GM08714 (cell line): ENCODE results near the gene PIK3CA.

Experiments
- H3K4me3 ChIP-seq: fragments of 200-500 bp; sonication (Bioruptor generic); 2 replicates; pipeline ENCODE4 v1.5.1; 2014; ENCODE audit warnings: mild to moderate bottlenecking, low read length, inconsistent platforms
- ZNF274 ChIP-seq: IDR thresholded peaks from 2 replicates; pipeline ENCODE4 v1.6.1; 2012; ENCODE audit warnings: mild to moderate bottlenecking, low read depth, low read length

Gene PIK3CA

DNA sequence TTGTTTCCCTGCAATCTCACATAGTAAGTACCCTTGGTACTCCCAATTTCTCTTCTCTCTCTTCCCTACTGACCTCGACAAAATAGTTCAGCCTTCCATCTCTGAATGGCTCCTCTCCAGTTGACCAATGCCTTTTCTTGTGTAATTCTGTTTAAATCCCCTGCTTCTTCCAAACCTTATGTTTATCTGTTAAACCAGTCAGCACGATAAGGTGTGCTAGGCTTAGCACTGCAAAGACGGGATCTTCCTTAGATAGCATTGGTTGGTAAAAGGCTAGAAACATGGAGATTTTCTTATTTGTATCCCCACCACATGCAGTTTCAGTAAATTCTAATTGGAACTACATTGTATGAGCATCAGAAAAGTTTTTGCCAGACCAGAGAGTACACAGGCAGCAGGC is 128.6 kb downstream of the PIK3CA start:
- no peak for TF ChIP-seq ZNF274
- no peak overlapping the region for H3K4me3 ChIP-seq

DNA sequence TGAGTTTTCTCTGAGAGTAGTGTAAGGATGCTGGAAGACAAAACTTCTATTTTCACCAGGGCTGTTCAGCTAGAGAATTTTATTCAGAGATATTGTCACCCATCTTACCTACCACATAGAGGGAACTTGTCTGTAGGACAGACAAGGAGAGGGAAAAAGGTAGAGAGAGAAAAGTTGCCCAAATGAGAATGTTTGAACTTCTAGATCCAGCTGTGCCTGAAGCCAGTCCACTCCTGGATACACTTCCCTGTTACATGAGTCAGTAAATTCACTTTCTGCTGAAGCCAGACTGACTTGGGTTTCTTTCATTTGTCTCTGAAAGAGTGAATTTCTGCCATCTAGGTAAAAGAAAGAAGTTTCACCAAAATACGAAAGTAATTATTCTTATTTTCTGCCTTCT is 130.0 kb downstream of the PIK3CA start:
- H3K4me3 ChIP-seq: no peak overlapping the region
- TF ChIP-seq ZNF274: no peak

DNA sequence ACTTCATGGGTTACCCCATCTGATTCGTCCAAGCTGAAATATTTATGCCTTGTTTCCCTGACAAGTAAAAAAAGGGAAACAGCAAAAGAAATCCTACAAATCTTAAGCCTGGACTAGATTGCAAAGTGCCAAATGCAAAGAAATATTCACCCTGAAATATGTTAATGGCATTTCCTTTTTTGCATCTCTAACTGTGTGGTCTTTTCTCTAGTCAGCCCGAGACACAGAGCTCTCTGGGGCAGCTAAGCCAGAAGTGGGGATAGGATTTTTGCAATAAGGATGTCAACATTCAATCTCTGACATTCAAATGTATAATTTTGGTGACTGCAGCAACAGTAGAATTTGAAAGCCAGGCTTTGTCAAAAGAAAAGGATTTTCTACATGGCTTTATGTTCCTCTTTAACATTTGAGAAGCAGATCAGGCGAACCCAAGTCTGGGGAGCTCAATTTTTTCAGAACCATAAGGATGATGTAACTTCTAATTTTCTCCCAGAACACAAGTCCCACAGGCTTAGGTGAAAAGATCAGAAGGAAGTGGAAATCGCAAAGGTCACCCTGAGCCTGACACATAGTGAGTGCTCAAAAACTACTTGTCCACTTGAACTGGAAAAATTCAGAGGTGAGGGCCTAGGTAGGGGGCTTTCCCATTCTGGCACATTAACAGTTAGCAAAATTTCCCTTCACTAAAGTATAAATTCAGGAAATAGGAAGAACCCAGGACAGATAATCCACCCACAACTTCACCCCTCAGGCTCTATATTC is 131.0 kb downstream of the PIK3CA start:
- H3K4me3 ChIP-seq: no peak overlapping the region
- TF ChIP-seq ZNF274: no peak

DNA sequence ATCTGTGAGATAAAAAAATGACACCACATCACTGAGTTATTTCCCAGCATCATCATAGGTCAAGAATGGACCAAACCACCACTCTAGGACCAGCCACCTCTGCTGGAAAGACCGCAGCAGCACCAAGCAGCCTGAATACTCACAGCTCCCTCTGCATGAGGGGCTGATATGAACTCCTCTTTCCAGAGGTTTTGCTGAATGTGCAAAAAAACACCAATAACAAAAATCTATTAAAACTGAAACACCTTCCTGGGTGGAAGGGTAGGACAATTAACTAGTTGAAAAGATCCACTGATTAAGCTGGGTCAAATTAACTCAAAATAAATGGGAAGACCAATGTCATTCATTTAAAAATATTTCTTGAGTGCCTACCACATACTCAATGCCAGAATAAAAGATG is 131.7 kb downstream of the PIK3CA start:
- H3K4me3 ChIP-seq: no peak overlapping the region
- no peak for TF ChIP-seq ZNF274

DNA sequence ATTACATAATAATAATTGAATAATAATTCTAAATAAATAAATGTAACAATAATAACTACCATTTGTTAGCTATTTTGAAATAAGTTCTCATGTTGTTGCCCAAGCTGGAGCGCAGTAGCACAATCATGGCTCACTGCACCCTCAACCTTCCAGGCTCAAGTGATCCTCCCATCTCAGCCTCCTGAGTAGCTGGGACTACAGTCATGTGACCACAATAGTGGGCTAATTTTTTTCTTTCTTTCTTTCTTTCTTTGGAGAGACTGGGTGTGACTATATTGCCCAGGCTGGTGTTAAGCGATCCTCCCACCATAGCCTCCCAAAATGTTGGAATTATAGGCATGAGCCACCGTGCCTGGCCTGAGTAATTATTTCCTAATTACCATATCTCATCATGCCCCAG is 133.7 kb downstream of the PIK3CA start:
- TF ChIP-seq ZNF274: no peak

DNA sequence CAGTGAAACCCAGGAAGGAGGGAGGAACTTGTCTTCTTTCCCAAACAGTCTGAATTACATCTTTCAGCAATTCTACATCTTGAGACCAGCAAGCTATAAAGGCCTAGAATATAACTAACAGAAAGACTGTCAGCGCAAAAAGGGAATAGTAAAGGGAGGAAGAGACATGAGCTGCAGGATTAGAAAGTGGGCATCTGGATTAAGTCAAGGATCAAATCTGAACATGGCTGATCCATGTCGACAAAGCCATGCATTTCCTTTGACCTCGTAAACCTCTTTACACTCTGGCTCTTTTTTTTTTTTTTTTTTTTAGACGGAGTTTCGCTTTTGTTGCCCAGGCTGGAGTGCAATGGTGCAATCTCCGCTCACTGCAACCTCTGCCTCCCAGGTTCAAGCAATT is 138.2 kb downstream of the PIK3CA start:
- H3K4me3 ChIP-seq: no peak overlapping the region
- TF ChIP-seq ZNF274: no peak

More for the DNA sequence above, 133.7 kb downstream of the PIK3CA start:
- H3K4me3 ChIP-seq: no peak overlapping the region

DNA sequence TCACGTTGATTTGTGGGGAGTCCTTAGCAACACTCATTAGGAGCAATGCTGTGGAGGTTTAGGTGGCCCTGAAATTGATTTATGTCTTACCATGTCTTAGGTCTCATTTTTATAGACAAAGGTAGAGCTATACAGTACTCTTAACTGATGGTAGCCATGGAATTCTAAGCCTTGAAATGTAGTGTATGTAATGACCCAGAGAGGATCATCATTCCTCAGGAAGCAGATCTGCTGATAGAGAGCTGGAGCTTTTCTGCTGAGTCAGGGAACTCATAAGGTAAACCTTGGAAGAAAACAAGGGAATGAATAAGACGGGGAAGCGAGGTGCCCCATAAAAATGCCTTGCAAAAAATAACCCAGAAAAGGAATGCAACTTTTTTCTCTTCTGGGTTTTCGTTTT is 140.7 kb downstream of the PIK3CA start:
- TF ChIP-seq ZNF274: no peak
- no peak overlapping the region for H3K4me3 ChIP-seq

DNA sequence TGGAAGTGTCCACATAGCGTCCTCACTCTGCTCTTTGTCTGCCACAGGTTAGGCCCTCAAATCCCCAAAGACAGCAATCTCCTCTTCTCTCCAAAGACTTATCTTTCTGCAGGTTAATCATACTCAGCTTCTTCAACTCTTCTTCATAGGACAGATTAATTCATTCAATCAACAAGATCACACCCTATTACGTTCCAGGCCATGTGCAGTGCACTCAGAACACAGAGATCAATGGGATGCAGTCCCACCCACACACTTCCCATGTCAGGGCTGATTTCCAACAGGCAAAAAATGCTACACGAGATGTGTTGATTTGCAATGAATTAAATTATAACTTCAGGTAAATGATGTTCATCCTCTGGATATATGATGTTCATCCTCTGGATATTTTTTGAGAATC is 141.1 kb downstream of the PIK3CA start:
- no peak overlapping the region for H3K4me3 ChIP-seq
- no peak for TF ChIP-seq ZNF274
